Type B pancreatic cell (in vitro differentiated cells): ENCODE data around the gene TRAF7. TPM values are rescaled to one million over a fixed set of nuclear protein-coding genes. Genes with fewer than 3 reads are reported as not detected.
A peak's percentile ranks its signal among the peaks of the same experiment; 100 is the strongest.
"Not testable (repeated sequence)": the region's sequence is repeated elsewhere in the genome, so short reads cannot be mapped to it uniquely, and the experiment has no call there.

Experiments
- DNase-seq: peaks from one replicate; pipeline ENCODE4 v3.0.0; 2021; ENCODE audit warnings: mixed read lengths; ENCODE audit not compliant: unreplicated experiment; ENCODE audit errors: extremely low spot score
- H3K27ac Mint-ChIP-seq: 2 replicates; pipeline ENCODE4 v1.8.0; 2021; ENCODE audit warnings: mild to moderate bottlenecking, mixed read lengths
- H3K27me3 Mint-ChIP-seq: 2 replicates; pipeline ENCODE4 v1.8.0; 2021; ENCODE audit warnings: mixed read lengths
- H3K36me3 Mint-ChIP-seq: 2 replicates; pipeline ENCODE4 v1.8.0; 2021; ENCODE audit warnings: mixed read lengths
- H3K4me1 Mint-ChIP-seq: one replicate; pipeline ENCODE4 v1.8.0; 2021; ENCODE audit warnings: mixed read lengths; ENCODE audit not compliant: unreplicated experiment
- H3K4me3 Mint-ChIP-seq: 2 replicates; pipeline ENCODE4 v1.8.0; 2021; ENCODE audit warnings: mild to moderate bottlenecking, mixed read lengths
- H3K9me3 Mint-ChIP-seq: 2 replicates; pipeline ENCODE4 v1.8.0; 2021; ENCODE audit warnings: mixed read lengths
- CTCF ChIP-seq: fragments of 200-600 bp; sonication (generic); conservative IDR thresholded peaks from 2 replicates; pipeline ENCODE4 v1.5.0; 2021; ENCODE audit warnings: antibody characterized with exemption, mild to moderate bottlenecking
- total RNA-seq: library from RNA; stranded (reverse); gene quantifications from 2 replicates; pipeline ENCODE4 v1.2.1, GENCODE V29; 2021; ENCODE audit warnings: low replicate concordance

The TRAF7 gene
- total RNA-seq, 1 donor from 2014 or later: 71.0 TPM

- Mint-ChIP-seq H3K4me1 (no peaks in the 10 kb centered on the region), H3K27ac (no peak overlapping the region), H3K4me3 (no peak overlapping the region), H3K27me3 (peaks cover 35% of the 10 kb centered on the region), H3K36me3 (no peaks in the 10 kb centered on the region), H3K9me3 (no peaks in the 10 kb centered on the region)
- TF ChIP-seq CTCF: no peak
- DNase-seq: no peak
Observed at GRCh38 chr16:2199095-2199494, 43.5 kb downstream of the TRAF7 start.

- Mint-ChIP-seq H3K4me1 (peaks cover 4% of the 10 kb centered on the region), H3K9me3 (no peaks in the 10 kb centered on the region), H3K27me3 (peaks cover 34% of the 10 kb centered on the region), H3K4me3 (no peak overlapping the region), H3K36me3 (no peaks in the 10 kb centered on the region), H3K27ac (no peak overlapping the region)
- DNase-seq: no peak
- TF ChIP-seq CTCF: no peak
Observed at GRCh38 chr16:2199621-2200139, 44.1 kb downstream of the TRAF7 start.

- Mint-ChIP-seq H3K4me1 (peaks cover 5% of the 10 kb centered on the region), H3K27me3 (peaks cover 30% of the 10 kb centered on the region), H3K9me3 (no peaks in the 10 kb centered on the region), H3K4me3 (no peak overlapping the region), H3K27ac (no peak overlapping the region), H3K36me3 (no peaks in the 10 kb centered on the region)
- DNase-seq: no peak
- no peak for TF ChIP-seq CTCF
Observed at GRCh38 chr16:2200313-2200712, 44.7 kb downstream of the TRAF7 start.

- Mint-ChIP-seq H3K27me3 (peaks cover 24% of the 10 kb centered on the region), H3K4me1 (peaks cover 14% of the 10 kb centered on the region), H3K27ac (peak overlapping the region; percentile 76), H3K4me3 (peak overlapping the region; percentile 73)
- not testable (repeated sequence) for DNase-seq, H3K9me3 Mint-ChIP-seq, H3K36me3 Mint-ChIP-seq
Observed at GRCh38 chr16:2203119-2203688, 47.6 kb downstream of the TRAF7 start.

- Mint-ChIP-seq H3K4me3 (peak overlapping the region; percentile 83), H3K27me3 (peaks cover 17% of the 10 kb centered on the region), H3K36me3 (peaks cover 4% of the 10 kb centered on the region), H3K27ac (peak overlapping the region; percentile 46), H3K4me1 (peaks cover 14% of the 10 kb centered on the region), H3K9me3 (no peaks in the 10 kb centered on the region)
- TF ChIP-seq CTCF: no peak
- no peak for DNase-seq
Observed at GRCh38 chr16:2204416-2205103, 49.0 kb downstream of the TRAF7 start.
